Fibroblast of lung (primary cell): ENCODE measurements around the gene TNNT1. TPM values are rescaled to one million over a fixed set of nuclear protein-coding genes. Genes with fewer than 3 reads are reported as not detected.

Source experiments
- DNase-seq, 2 donors: peaks; one replicate each; pipeline versions ENCODE4 v3.0.0 to v3.0.0-alpha.2; 2010; ENCODE audit warnings: low read depth in 2 of 2
- H2AFZ ChIP-seq: 2 replicates; pipeline ENCODE4 v1.5.1; 2012; ENCODE audit warnings: low read length, control low read depth, inconsistent platforms
- H3K27ac ChIP-seq: 2 replicates; pipeline ENCODE4 v1.5.1; 2011; ENCODE audit warnings: low read length, control low read depth; ENCODE audit not compliant: insufficient read depth
- H3K27me3 ChIP-seq: 2 replicates; pipeline ENCODE4 v1.5.1; 2011; ENCODE audit warnings: mild to moderate bottlenecking, low read length; ENCODE audit not compliant: control insufficient read depth, insufficient read depth
- H3K36me3 ChIP-seq: 2 replicates; pipeline ENCODE4 v1.5.1; 2011; ENCODE audit warnings: low read length; ENCODE audit not compliant: control insufficient read depth, insufficient read depth
- H3K4me1 ChIP-seq: 2 replicates; pipeline ENCODE4 v1.5.1; 2011; ENCODE audit warnings: low read length; ENCODE audit not compliant: control insufficient read depth, insufficient read depth; ENCODE audit errors: extremely low read depth
- H3K4me2 ChIP-seq: 2 replicates; pipeline ENCODE4 v1.5.1; 2011; ENCODE audit warnings: low read length, control low read depth; ENCODE audit not compliant: insufficient read depth; ENCODE audit errors: extremely low read depth
- H3K4me3 ChIP-seq, 4 experiments: fragments of 200-600 bp in 1 of 4; sonication (generic) in 1 of 4; replicated peaks in 1 of 4; 2 replicates each; pipeline ENCODE4 v1.5.1; 2011 to 2016; ENCODE audit warnings: low read length in 4 of 4, low read depth in 3 of 4, mild to moderate bottlenecking in 3 of 4, control low read depth in 2 of 4, inconsistent platforms in 1 of 4, mixed read lengths in 1 of 4; ENCODE audit not compliant: insufficient read depth in 1 of 4; ENCODE audit errors: control extremely low read depth in 1 of 4
- H3K79me2 ChIP-seq: 2 replicates; pipeline ENCODE4 v1.5.1; 2012; ENCODE audit warnings: mild to moderate bottlenecking, low read length, inconsistent platforms; ENCODE audit not compliant: control insufficient read depth, insufficient read depth
- H3K9ac ChIP-seq: 2 replicates; pipeline ENCODE4 v1.5.1; 2011; ENCODE audit warnings: mild to moderate bottlenecking, low read length, control low read depth; ENCODE audit not compliant: insufficient read depth
- H3K9me3 ChIP-seq: 2 replicates; pipeline ENCODE4 v1.5.1; 2012; ENCODE audit warnings: low read depth, low read length; ENCODE audit not compliant: control insufficient read depth, insufficient read depth
- H4K20me1 ChIP-seq: 2 replicates; pipeline ENCODE4 v1.5.1; 2011; ENCODE audit warnings: low read length; ENCODE audit not compliant: control insufficient read depth, insufficient read depth; ENCODE audit errors: extremely low read depth
- EZH2 ChIP-seq: IDR thresholded peaks from 2 replicates; pipeline ENCODE4 v1.5.1; 2012; ENCODE audit warnings: low read length, control low read depth, mild to moderate bottlenecking; ENCODE audit errors: missing control alignments
- polyA plus RNA-seq, 2 donors: library from polyadenylated mRNA; depleted of rRNA in 1 of 2; stranded (reverse) in 1 of 2; unstranded in 1 of 2; fragments of >200 nt; gene quantifications; 2 replicates each; pipeline ENCODE4 v1.2.1, GENCODE V29; 2011 to 2012; ENCODE audit warnings: missing spikeins in 1 of 2
- total RNA-seq: library from RNA; depleted of rRNA; stranded (reverse); fragments of >200 nt; gene quantifications from 2 replicates; pipeline ENCODE4 v1.2.1, GENCODE V29; 2014
- TF ChIP-seq, protein P1 (sequence below), 2 donors: IDR thresholded peaks in 1 of 2; conservative IDR thresholded peaks in 1 of 2; 1 replicate in 1 of 2; 2 replicates in 1 of 2; pipeline ENCODE4 v1.5.1; 2011 to 2012; ENCODE audit warnings: low read length in 2 of 2, control low read depth in 1 of 2, inconsistent platforms in 1 of 2, low read depth in 1 of 2, mild to moderate bottlenecking in 1 of 2

Gene TNNT1
- total and polyA plus RNA-seq, 2 donors (not counting 1 experiment from before 2014, with no cell fraction given): 1.7 to 10.4 TPM

DNA sequence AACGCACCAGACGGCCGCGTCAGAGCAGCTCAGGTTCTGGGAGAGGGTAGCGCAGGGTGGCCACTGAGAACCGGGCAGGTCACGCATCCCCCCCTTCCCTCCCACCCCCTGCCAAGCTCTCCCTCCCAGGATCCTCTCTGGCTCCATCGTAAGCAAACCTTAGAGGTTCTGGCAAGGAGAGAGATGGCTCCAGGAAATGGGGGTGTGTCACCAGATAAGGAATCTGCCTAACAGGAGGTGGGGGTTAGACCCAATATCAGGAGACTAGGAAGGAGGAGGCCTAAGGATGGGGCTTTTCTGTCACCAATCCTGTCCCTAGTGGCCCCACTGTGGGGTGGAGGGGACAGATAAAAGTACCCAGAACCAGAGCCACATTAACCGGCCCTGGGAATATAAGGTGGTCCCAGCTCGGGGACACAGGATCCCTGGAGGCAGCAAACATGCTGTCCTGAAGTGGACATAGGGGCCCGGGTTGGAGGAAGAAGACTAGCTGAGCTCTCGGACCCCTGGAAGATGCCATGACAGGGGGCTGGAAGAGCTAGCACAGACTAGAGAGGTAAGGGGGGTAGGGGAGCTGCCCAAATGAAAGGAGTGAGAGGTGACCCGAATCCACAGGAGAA lies 33.5 kb downstream of the TNNT1 start:
- Histone ChIP-seq H3K36me3 (peaks cover 4% of the 10 kb centered on the region), H2AFZ (no peak overlapping the region), H3K9me3 (no peaks in the 10 kb centered on the region), H3K79me2 (peaks cover 56% of the 10 kb centered on the region), H3K4me1 (peaks cover 19% of the 10 kb centered on the region), H3K27me3 (no peaks in the 10 kb centered on the region), H3K4me2 (peak overlapping the region; percentile 94), H3K9ac (peak overlapping the region; percentile 91), H4K20me1 (no peaks in the 10 kb centered on the region), H3K4me3 (peak overlapping the region; percentile 60 to 93 (median 80)), H3K27ac (peak overlapping the region; percentile 78)
- no peak for TF ChIP-seq EZH2
- TF ChIP-seq, protein P1, sequence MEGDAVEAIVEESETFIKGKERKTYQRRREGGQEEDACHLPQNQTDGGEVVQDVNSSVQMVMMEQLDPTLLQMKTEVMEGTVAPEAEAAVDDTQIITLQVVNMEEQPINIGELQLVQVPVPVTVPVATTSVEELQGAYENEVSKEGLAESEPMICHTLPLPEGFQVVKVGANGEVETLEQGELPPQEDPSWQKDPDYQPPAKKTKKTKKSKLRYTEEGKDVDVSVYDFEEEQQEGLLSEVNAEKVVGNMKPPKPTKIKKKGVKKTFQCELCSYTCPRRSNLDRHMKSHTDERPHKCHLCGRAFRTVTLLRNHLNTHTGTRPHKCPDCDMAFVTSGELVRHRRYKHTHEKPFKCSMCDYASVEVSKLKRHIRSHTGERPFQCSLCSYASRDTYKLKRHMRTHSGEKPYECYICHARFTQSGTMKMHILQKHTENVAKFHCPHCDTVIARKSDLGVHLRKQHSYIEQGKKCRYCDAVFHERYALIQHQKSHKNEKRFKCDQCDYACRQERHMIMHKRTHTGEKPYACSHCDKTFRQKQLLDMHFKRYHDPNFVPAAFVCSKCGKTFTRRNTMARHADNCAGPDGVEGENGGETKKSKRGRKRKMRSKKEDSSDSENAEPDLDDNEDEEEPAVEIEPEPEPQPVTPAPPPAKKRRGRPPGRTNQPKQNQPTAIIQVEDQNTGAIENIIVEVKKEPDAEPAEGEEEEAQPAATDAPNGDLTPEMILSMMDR (conservative IDR thresholded peaks at IDR 0.05 in 1 of 2, IDR thresholded peaks at IDR 0.05 in 1 of 2; ENCODE audit: low read depth in 1 of 2, low read length in 2 of 2): no peak
- peak in 1 of 2 donors; percentile 49 for DNase-seq

DNA sequence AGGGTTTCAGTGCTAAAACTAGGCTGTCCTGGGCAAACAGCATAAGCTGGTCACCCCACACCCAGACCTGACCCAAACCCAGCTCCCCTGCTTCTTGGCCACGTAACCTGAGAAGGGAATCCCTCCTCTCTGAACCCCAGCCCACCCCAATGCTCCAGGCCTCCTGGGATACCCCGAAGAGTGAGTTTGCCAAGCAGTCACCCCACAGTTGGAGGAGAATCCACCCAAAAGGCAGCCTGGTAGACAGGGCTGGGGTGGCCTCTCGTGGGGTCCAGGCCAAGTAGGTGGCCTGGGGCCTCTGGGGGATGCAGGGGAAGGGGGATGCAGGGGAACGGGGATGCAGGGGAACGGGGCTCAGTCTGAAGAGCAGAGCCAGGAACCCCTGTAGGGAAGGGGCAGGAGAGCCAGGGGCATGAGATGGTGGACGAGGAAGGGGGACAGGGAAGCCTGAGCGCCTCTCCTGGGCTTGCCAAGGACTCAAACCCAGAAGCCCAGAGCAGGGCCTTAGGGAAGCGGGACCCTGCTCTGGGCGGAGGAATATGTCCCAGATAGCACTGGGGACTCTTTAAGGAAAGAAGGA lies 34.4 kb downstream of the TNNT1 start:
- Histone ChIP-seq H3K79me2 (peaks cover 63% of the 10 kb centered on the region), H3K27me3 (no peaks in the 10 kb centered on the region), H3K9ac (peak overlapping the region; percentile 28), H3K4me2 (peak overlapping the region; percentile 49), H3K4me1 (peaks cover 19% of the 10 kb centered on the region), H3K36me3 (peaks cover 10% of the 10 kb centered on the region), H3K9me3 (no peaks in the 10 kb centered on the region), H4K20me1 (no peaks in the 10 kb centered on the region), H3K27ac (peak overlapping the region; percentile 85), H2AFZ (no peak overlapping the region), H3K4me3 (peak overlapping the region in 1 of 4 experiments; percentile 82)
- TF ChIP-seq, protein P1 (conservative IDR thresholded peaks at IDR 0.05 in 1 of 2, IDR thresholded peaks at IDR 0.05 in 1 of 2; ENCODE audit: low read depth in 1 of 2, low read length in 2 of 2): no peak
- TF ChIP-seq EZH2: no peak
- no peak for DNase-seq

DNA sequence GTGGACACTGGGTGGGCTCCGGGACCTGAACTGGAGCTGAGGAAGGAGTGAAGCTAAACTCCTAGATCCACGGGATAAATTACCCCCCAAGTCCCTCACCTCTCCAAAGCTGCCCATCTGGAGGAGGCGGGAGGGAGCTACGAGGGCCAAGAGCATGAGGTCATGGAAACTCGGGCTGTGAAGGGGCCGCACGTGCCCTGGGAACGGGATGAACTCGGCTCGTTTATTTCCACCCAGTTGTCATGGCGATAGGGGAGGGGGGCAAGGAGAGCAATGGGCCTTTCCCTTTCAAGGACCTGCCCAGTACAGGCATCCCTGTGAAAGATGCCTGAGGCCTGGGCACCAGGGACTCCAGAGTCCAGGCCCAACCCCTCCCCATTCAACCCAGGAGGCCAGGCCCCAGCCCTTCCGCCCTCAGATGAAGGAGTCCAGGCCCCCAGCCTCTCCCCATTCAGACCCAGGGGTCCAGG lies 35.4 kb downstream of the TNNT1 start:
- TF ChIP-seq, protein P1 (conservative IDR thresholded peaks at IDR 0.05 in 1 of 2, IDR thresholded peaks at IDR 0.05 in 1 of 2; ENCODE audit: low read depth in 1 of 2, low read length in 2 of 2): no peak
- TF ChIP-seq EZH2: no peak
- Histone ChIP-seq H3K27ac (peak overlapping the region; percentile 85), H3K27me3 (no peaks in the 10 kb centered on the region), H3K4me2 (no peak overlapping the region), H3K9ac (peak overlapping the region; percentile 48), H2AFZ (no peak overlapping the region), H3K79me2 (peaks cover 67% of the 10 kb centered on the region), H3K36me3 (peaks cover 13% of the 10 kb centered on the region), H3K4me1 (peaks cover 19% of the 10 kb centered on the region), H3K9me3 (no peaks in the 10 kb centered on the region), H4K20me1 (no peaks in the 10 kb centered on the region), H3K4me3 (peak overlapping the region in 1 of 4 experiments; percentile 28)
- peak; percentile 83 to 94 for DNase-seq
